Measurements from ENCODE around the gene GLB1L. TPM values are rescaled to one million over a fixed set of nuclear protein-coding genes. Genes with fewer than 3 reads are reported as not detected.

The GLB1L gene
- total and polyA plus RNA-seq, 4 experiments from 2014 or later, result 0.26 to 2.5 (median 1.1) TPM

- H3K9me3 ChIP-seq (ENCODE audit: control insufficient read depth in 1 of 2, low read length in 2 of 2), result no peaks in the 10 kb centered on the region
- H3K4me3 ChIP-seq (ENCODE audit: low read length in 2 of 2), result peak overlapping the region; percentile 94 to 100
- DNase-seq, result peak in 2 of 5 donors; percentile 19 to 70
- ChIA-PET POLR2A (ENCODE audit: partially characterized antibody) (interaction anchor here (0.9 to 12.0 kb wide), 16 partner anchors 10 to 367 kb away, joined by 3 to 684 read pairs (median 13); partner anchors contain the start of genes ABCB6, ANKZF1, ATG9A and CNPPD1), CTCF (ENCODE audit: partially characterized antibody) (interaction anchor here (1.1 to 12.8 kb wide), 6 partner anchors 22 to 76 kb away, joined by 3 to 150 read pairs (median 22); partner anchors contain the start of genes ABCB6, ANKZF1, ATG9A and CNPPD1)
- H3K4me1 ChIP-seq (ENCODE audit: insufficient read depth, low read length), result peaks cover 61% of the 10 kb centered on the region
- intact Hi-C loops (cut with micrococcal nuclease), result loop anchor here (2.0 to 5.0 kb wide), 2 partner anchors 137 to 855 kb away; partner anchors contain the start of gene CTDSP1
- peaks cover 48 to 79% (median 62%) of the 10 kb centered on the region in 4 donors for H3K4me1 Mint-ChIP-seq
- peaks cover 0 to 4% (median 0%) of the 10 kb centered on the region in 8 donors for H3K9me3 Mint-ChIP-seq
- H3K27me3 Mint-ChIP-seq, result no peaks in the 10 kb centered on the region
- H3K27me3 ChIP-seq (ENCODE audit: insufficient read depth, low read length), result no peaks in the 10 kb centered on the region
- peak overlapping the region; percentile 87 for H3K27ac ChIP-seq (ENCODE audit: low read depth, low read length)
- H3K27ac Mint-ChIP-seq, result peak overlapping the region; percentile 92 to 97 (median 96)
- peaks cover 22% of the 10 kb centered on the region for H3K36me3 ChIP-seq (ENCODE audit: insufficient read depth, low read length)
- peak overlapping the region; percentile 85 to 99 (median 94) for H3K4me3 Mint-ChIP-seq
- peaks cover 45 to 65% of the 10 kb centered on the region in 2 donors for H3K36me3 Mint-ChIP-seq
These were observed 6.8 kb upstream of the GLB1L start for GRCh38 chr2:219252084-219252483.

DNA sequence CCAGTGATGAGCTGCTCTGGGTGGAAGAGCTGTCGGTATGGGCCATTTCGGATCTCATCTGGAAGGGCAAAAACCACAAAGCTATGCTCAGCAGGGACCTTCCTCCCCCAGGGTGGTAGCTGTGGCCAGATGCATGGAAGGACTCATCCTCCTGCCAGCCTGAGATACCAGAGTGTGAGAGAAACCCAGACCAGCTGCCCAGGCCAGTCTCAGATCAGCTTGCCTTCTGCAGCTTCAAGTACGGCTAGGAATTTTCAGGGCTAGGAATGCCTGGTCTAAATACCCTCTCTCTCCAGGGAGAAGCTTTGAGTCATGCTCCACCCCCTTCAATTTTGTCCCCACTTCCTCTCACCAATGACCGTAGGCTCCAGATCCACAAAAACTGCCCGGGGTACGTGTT, 6.4 kb upstream of the GLB1L start:
- H3K4me3 ChIP-seq (ENCODE audit: low read length in 2 of 2), result peak overlapping the region; percentile 94 to 100

GRCh38 chr2:219250049-219250781, 5.0 kb upstream of the GLB1L start:
- ChIA-PET CTCF (ENCODE audit: partially characterized antibody) (interaction anchor here (0.5 to 12.8 kb wide), 12 partner anchors 8 to 91 kb away, joined by 4 to 150 read pairs (median 8); partner anchors contain the start of genes ANKZF1, ATG9A, DNAJB2 and SLC23A3), POLR2A (ENCODE audit: partially characterized antibody) (interaction anchor here (0.6 to 12.0 kb wide), 20 partner anchors 8 to 963 kb away, joined by 3 to 684 read pairs (median 12); partner anchors contain the start of genes ABCB6, ANKZF1, ATG9A and BCS1L)
- H3K27ac ChIP-seq (ENCODE audit: low read depth, low read length), result peak overlapping the region; percentile 87
- peaks cover 0 to 4% (median 0%) of the 10 kb centered on the region in 8 donors for H3K9me3 Mint-ChIP-seq
- peak overlapping the region; percentile 93 to 99 (median 96) for H3K27ac Mint-ChIP-seq
- peaks cover 72% of the 10 kb centered on the region for H3K4me1 ChIP-seq (ENCODE audit: insufficient read depth, low read length)
- peaks cover 45 to 69% of the 10 kb centered on the region in 2 donors for H3K36me3 Mint-ChIP-seq
- peaks cover 22% of the 10 kb centered on the region for H3K36me3 ChIP-seq (ENCODE audit: insufficient read depth, low read length)
- H3K27me3 Mint-ChIP-seq, result no peaks in the 10 kb centered on the region
- DNase-seq, result no peak
- peaks cover 54 to 90% (median 69%) of the 10 kb centered on the region in 4 donors for H3K4me1 Mint-ChIP-seq
- intact Hi-C loops (cut with micrococcal nuclease), result loop anchor here (5.0 kb wide), 1 partner anchor 853 kb away; the partner anchor contains the start of gene CTDSP1
- H3K4me3 Mint-ChIP-seq, result peak overlapping the region; percentile 85 to 99 (median 94)
- peak overlapping the region; percentile 26 to 65 for H3K4me3 ChIP-seq (ENCODE audit: low read length in 2 of 2)
- H3K27me3 ChIP-seq (ENCODE audit: insufficient read depth, low read length), result no peaks in the 10 kb centered on the region
- H3K9me3 ChIP-seq (ENCODE audit: control insufficient read depth in 1 of 2, low read length in 2 of 2), result no peaks in the 10 kb centered on the region

More for the DNA sequence above, 6.4 kb upstream of the GLB1L start:
- Histone ChIP-seq H3K4me1 (ENCODE audit: insufficient read depth, low read length) (peaks cover 65% of the 10 kb centered on the region), H3K9me3 (ENCODE audit: control insufficient read depth in 1 of 2, low read length in 2 of 2) (no peaks in the 10 kb centered on the region), H3K36me3 (ENCODE audit: insufficient read depth, low read length) (peaks cover 22% of the 10 kb centered on the region), H3K27me3 (ENCODE audit: insufficient read depth, low read length) (no peaks in the 10 kb centered on the region), H3K27ac (ENCODE audit: low read depth, low read length) (peak overlapping the region; percentile 87)
- Mint-ChIP-seq H3K4me3 (peak overlapping the region; percentile 85 to 99 (median 94)), H3K36me3 (peaks cover 45 to 65% of the 10 kb centered on the region in 2 donors), H3K4me1 (peaks cover 51 to 84% (median 66%) of the 10 kb centered on the region in 4 donors), H3K9me3 (peaks cover 0 to 4% (median 0%) of the 10 kb centered on the region in 8 donors), H3K27me3 (no peaks in the 10 kb centered on the region), H3K27ac (peak overlapping the region; percentile 89 to 97 (median 95))
- intact Hi-C loops (cut with micrococcal nuclease), result loop anchor here (2.0 to 5.0 kb wide), 2 partner anchors 137 to 854 kb away; partner anchors contain the start of gene CTDSP1
- ChIA-PET CTCF (ENCODE audit: partially characterized antibody) (interaction anchor here (2.1 to 12.8 kb wide), 5 partner anchors 21 to 76 kb away, joined by 10 to 150 read pairs (median 25); partner anchors contain the start of genes ANKZF1, ATG9A, CNPPD1 and DNAJB2), POLR2A (ENCODE audit: partially characterized antibody) (interaction anchor here (0.9 to 12.0 kb wide), 12 partner anchors 11 to 136 kb away, joined by 3 to 684 read pairs (median 44); partner anchors contain the start of genes ABCB6, ANKZF1, ATG9A and CNPPD1)
- no peak for DNase-seq

DNA sequence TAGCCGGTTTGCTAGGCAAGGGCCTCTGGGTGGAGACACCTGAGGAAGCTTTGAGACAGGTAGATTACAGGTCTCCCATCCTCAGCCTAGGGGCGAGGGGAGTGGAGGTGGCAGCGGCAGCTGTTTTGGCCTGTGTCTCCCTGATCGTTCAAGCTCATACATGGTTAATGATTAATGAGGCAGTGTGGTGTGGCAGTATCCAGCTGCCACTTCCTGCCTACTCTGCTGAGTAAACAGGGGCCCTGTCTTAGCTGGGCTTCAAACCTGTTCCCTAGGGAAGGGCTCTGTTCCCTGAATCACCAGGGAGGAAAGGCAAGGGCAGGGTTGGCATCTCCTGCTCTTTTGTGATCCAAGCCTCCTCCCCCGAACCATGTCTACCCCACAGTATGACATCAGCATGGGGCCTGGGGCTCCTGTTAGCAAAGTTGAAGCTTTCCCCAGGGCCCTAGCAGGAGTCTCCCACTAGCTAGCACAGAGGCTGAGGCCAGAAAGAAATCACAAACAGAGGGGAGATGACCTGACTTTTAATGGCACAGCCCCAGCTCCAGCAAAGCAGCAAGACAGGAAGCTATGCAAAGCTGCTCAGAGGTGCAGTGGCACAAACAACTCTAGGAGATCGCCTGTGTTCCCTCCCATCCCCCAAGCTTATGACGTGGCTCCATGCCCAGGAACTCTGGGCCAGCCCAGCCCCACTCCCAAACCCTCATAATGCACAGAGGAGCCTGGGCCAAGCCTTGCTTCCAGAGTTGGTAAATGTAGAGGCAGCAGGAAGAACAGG, 4.1 kb upstream of the GLB1L start:
- H3K27ac ChIP-seq (ENCODE audit: low read depth, low read length), result peak overlapping the region; percentile 87
- Mint-ChIP-seq H3K27me3 (no peaks in the 10 kb centered on the region), H3K4me3 (peak overlapping the region; percentile 85 to 99 (median 94)), H3K9me3 (peaks cover 0 to 1% (median 0%) of the 10 kb centered on the region in 8 donors), H3K27ac (peak overlapping the region; percentile 93 to 99 (median 96)), H3K36me3 (peaks cover 45 to 63% of the 10 kb centered on the region in 2 donors), H3K4me1 (peaks cover 53 to 91% (median 69%) of the 10 kb centered on the region in 4 donors)
- H3K4me3 ChIP-seq (ENCODE audit: low read length in 2 of 2), result peak overlapping the region; percentile 26 to 65
- DNase-seq, result peak; percentile 55 to 65 (median 61)
- CTCF ChIA-PET (ENCODE audit: partially characterized antibody), result interaction anchor here (0.7 to 12.8 kb wide), 15 partner anchors 9 to 90 kb away, joined by 3 to 150 read pairs (median 7); partner anchors contain the start of genes ANKZF1, ATG9A, DNAJB2 and SLC23A3
- H3K4me1 ChIP-seq (ENCODE audit: insufficient read depth, low read length), result peaks cover 76% of the 10 kb centered on the region
- intact Hi-C loops (cut with micrococcal nuclease), result no loop called here
- peaks cover 22% of the 10 kb centered on the region for H3K36me3 ChIP-seq (ENCODE audit: insufficient read depth, low read length)
- H3K9me3 ChIP-seq (ENCODE audit: control insufficient read depth in 1 of 2, low read length in 2 of 2), result no peaks in the 10 kb centered on the region
- POLR2A ChIA-PET (ENCODE audit: partially characterized antibody), result interaction anchor here (0.6 to 12.0 kb wide), 22 partner anchors 9 to 963 kb away, joined by 3 to 684 read pairs (median 8); partner anchors contain the start of genes ABCB6, ANKZF1, ATG9A and BCS1L
- H3K27me3 ChIP-seq (ENCODE audit: insufficient read depth, low read length), result no peaks in the 10 kb centered on the region

GRCh38 chr2:219248845-219249202, 3.6 kb upstream of the GLB1L start:
- POLR2A ChIA-PET (ENCODE audit: partially characterized antibody), result interaction anchor here (1.0 to 12.0 kb wide), 18 partner anchors 9 to 590 kb away, joined by 3 to 684 read pairs (median 14); partner anchors contain the start of genes ABCB6, ANKZF1, ATG9A and BCS1L
- peaks cover 22% of the 10 kb centered on the region for H3K36me3 ChIP-seq (ENCODE audit: insufficient read depth, low read length)
- intact Hi-C loops (cut with micrococcal nuclease), result no loop called here
- peaks cover 45 to 63% of the 10 kb centered on the region in 2 donors for H3K36me3 Mint-ChIP-seq
- H3K9me3 ChIP-seq (ENCODE audit: control insufficient read depth in 1 of 2, low read length in 2 of 2), result no peaks in the 10 kb centered on the region
- H3K27me3 ChIP-seq (ENCODE audit: insufficient read depth, low read length), result no peaks in the 10 kb centered on the region
- peak overlapping the region; percentile 26 to 65 for H3K4me3 ChIP-seq (ENCODE audit: low read length in 2 of 2)
- H3K27ac ChIP-seq (ENCODE audit: low read depth, low read length), result peak overlapping the region; percentile 87
- peaks cover 80% of the 10 kb centered on the region for H3K4me1 ChIP-seq (ENCODE audit: insufficient read depth, low read length)
- peak overlapping the region; percentile 85 to 99 (median 94) for H3K4me3 Mint-ChIP-seq
- H3K4me1 Mint-ChIP-seq, result peaks cover 56 to 94% (median 71%) of the 10 kb centered on the region in 4 donors
- CTCF ChIA-PET (ENCODE audit: partially characterized antibody), result interaction anchor here (1.0 to 12.8 kb wide), 13 partner anchors 9 to 90 kb away, joined by 3 to 150 read pairs (median 8); partner anchors contain the start of genes ANKZF1, ATG9A, DNAJB2 and SLC23A3
- H3K9me3 Mint-ChIP-seq, result peaks cover 0 to 1% (median 0%) of the 10 kb centered on the region in 8 donors
- peak overlapping the region; percentile 93 to 99 (median 96) for H3K27ac Mint-ChIP-seq
- DNase-seq, result no peak
- H3K27me3 Mint-ChIP-seq, result no peaks in the 10 kb centered on the region

Data from CD4-positive, alpha-beta memory T cell (primary cell).